Glutamatergic neuron (in vitro differentiated cells): Measurements from ENCODE around the gene TMEM214. TPM values are rescaled to one million over a fixed set of nuclear protein-coding genes. Genes with fewer than 3 reads are reported as not detected.

Source experiments
- DNase-seq: peaks from one replicate; pipeline ENCODE4 v3.0.0; 2022
- H3K27ac Mint-ChIP-seq: one replicate; pipeline ENCODE4 v1.8.0; 2020; ENCODE audit warnings: mild to moderate bottlenecking, mixed read lengths, inconsistent platforms; ENCODE audit not compliant: unreplicated experiment
- H3K27me3 Mint-ChIP-seq: one replicate; pipeline ENCODE4 v1.8.0; 2020; ENCODE audit warnings: mild to moderate bottlenecking, moderate library complexity, mixed read lengths, inconsistent platforms; ENCODE audit not compliant: unreplicated experiment
- H3K36me3 Mint-ChIP-seq: one replicate; pipeline ENCODE4 v1.8.0; 2020; ENCODE audit warnings: mild to moderate bottlenecking, mixed read lengths, inconsistent platforms; ENCODE audit not compliant: unreplicated experiment
- H3K4me1 Mint-ChIP-seq: one replicate; pipeline ENCODE4 v1.8.0; 2020; ENCODE audit warnings: mild to moderate bottlenecking, low read depth, mixed read lengths, inconsistent platforms; ENCODE audit not compliant: unreplicated experiment
- H3K4me3 Mint-ChIP-seq: one replicate; pipeline ENCODE4 v1.8.0; 2020; ENCODE audit warnings: mild to moderate bottlenecking, mixed read lengths, inconsistent platforms; ENCODE audit not compliant: unreplicated experiment
- H3K9me3 Mint-ChIP-seq: one replicate; pipeline ENCODE4 v1.8.0; 2020; ENCODE audit warnings: mild to moderate bottlenecking, moderate library complexity, mixed read lengths, inconsistent platforms; ENCODE audit not compliant: unreplicated experiment
- CTCF ChIP-seq: fragments of 200-600 bp; sonication (generic); IDR thresholded peaks from one replicate; pipeline ENCODE4 v1.5.0; 2021; ENCODE audit not compliant: partially characterized antibody, unreplicated experiment
- total RNA-seq: library from RNA; stranded (reverse); fragmentation: NEBNext Ultra II Directional; extraction: Animal tissue kit (Norgen Biotek cat#: 25700); gene quantifications from one replicate; pipeline ENCODE4 v1.2.1, GENCODE V29; 2021; ENCODE audit not compliant: unreplicated experiment

Gene TMEM214
- total RNA-seq, 1 donor from 2014 or later = 35.8 TPM

- Mint-ChIP-seq H3K27ac (no peak overlapping the region), H3K4me3 (no peak overlapping the region), H3K36me3 (no peaks in the 10 kb centered on the region), H3K9me3 (peaks cover 3% of the 10 kb centered on the region), H3K27me3 (no peaks in the 10 kb centered on the region), H3K4me1 (no peaks in the 10 kb centered on the region)
- no peak for DNase-seq
- TF ChIP-seq CTCF = no peak
These were observed 9.0 kb downstream of the TMEM214 start for GRCh38 chr2:27041752-27042151.

GRCh38 chr2:27042159-27042661, 9.4 kb downstream of the TMEM214 start:
- Mint-ChIP-seq H3K27me3 (no peaks in the 10 kb centered on the region), H3K4me3 (no peak overlapping the region), H3K4me1 (no peaks in the 10 kb centered on the region), H3K9me3 (peaks cover 3% of the 10 kb centered on the region), H3K27ac (no peak overlapping the region), H3K36me3 (no peaks in the 10 kb centered on the region)
- TF ChIP-seq CTCF = no peak
- DNase-seq = no peak

GRCh38 chr2:27042985-27043634, 10.3 kb downstream of the TMEM214 start:
- Mint-ChIP-seq H3K9me3 (peaks cover 3% of the 10 kb centered on the region), H3K36me3 (no peaks in the 10 kb centered on the region), H3K27ac (no peak overlapping the region), H3K4me1 (no peaks in the 10 kb centered on the region), H3K4me3 (no peak overlapping the region), H3K27me3 (no peaks in the 10 kb centered on the region)
- no peak for TF ChIP-seq CTCF
- no peak for DNase-seq

- peak; percentile 68 for DNase-seq
- peak overlapping the region; percentile 96 for H3K4me3 Mint-ChIP-seq
- H3K27ac Mint-ChIP-seq = peak overlapping the region; percentile 97
- H3K9me3 Mint-ChIP-seq = peaks cover 23% of the 10 kb centered on the region
- peaks cover 25% of the 10 kb centered on the region for H3K27me3 Mint-ChIP-seq
- TF ChIP-seq CTCF = no peak
- H3K36me3 Mint-ChIP-seq = peaks cover 9% of the 10 kb centered on the region
- H3K4me1 Mint-ChIP-seq = peaks cover 7% of the 10 kb centered on the region
These were observed 16.9 kb downstream of the TMEM214 start for GRCh38 chr2:27049422-27050280.
